HepG2 (cell line): ENCODE measurements around the gene PMVK. TPM values are rescaled to one million over a fixed set of nuclear protein-coding genes. Genes with fewer than 3 reads are reported as not detected.
A peak's percentile ranks its signal among the peaks of the same experiment; 100 is the strongest.

Source experiments
- AGO1 ChIP-seq: fragments of 200-400 bp; formaldehyde crosslinking; IDR thresholded peaks from 2 replicates; pipeline ENCODE4 v1.6.1; 2017; ENCODE audit warnings: mild to moderate bottlenecking, low read depth, low read length, moderate library complexity; ENCODE audit not compliant: poor library complexity, severe bottlenecking
- CBX5 ChIP-seq: sonication (generic); formaldehyde crosslinking; IDR thresholded peaks from 2 replicates; pipeline ENCODE4 v1.4.0; 2020; ENCODE audit warnings: missing genetic modification reagents, borderline replicate concordance
- ERF ChIP-seq: IDR thresholded peaks from 2 replicates; pipeline ENCODE4 v1.6.1; 2018; ENCODE audit warnings: missing biosample characterization, missing genetic modification reagents
- JUNB ChIP-seq: sonication (generic); formaldehyde crosslinking; IDR thresholded peaks from 2 replicates; pipeline ENCODE4 v1.8.0; 2022; ENCODE audit warnings: missing genetic modification reagents, mild to moderate bottlenecking, borderline replicate concordance
- NPAS2 ChIP-seq: sonication (generic); formaldehyde crosslinking; IDR thresholded peaks from 2 replicates; pipeline ENCODE4 v1.8.0; 2022; ENCODE audit warnings: mild to moderate bottlenecking, missing genetic modification reagents, borderline replicate concordance
- PITX1 ChIP-seq: sonication (generic); formaldehyde crosslinking; IDR thresholded peaks from 2 replicates; pipeline ENCODE4 v1.5.1; 2020; ENCODE audit warnings: mild to moderate bottlenecking, missing genetic modification reagents
- SP140L ChIP-seq: sonication (generic); formaldehyde crosslinking; IDR thresholded peaks from 2 replicates; pipeline ENCODE4 v1.4.0; 2020; ENCODE audit warnings: missing genetic modification reagents, borderline replicate concordance
- ZNF235 ChIP-seq: sonication (generic); formaldehyde crosslinking; IDR thresholded peaks from 2 replicates; pipeline ENCODE4 v1.8.1; 2023; ENCODE audit warnings: mild to moderate bottlenecking, missing genetic modification reagents, borderline replicate concordance
- ZNF343 ChIP-seq: sonication (generic); formaldehyde crosslinking; IDR thresholded peaks from 2 replicates; pipeline ENCODE4 v1.4.0; 2020; ENCODE audit warnings: mild to moderate bottlenecking, missing genetic modification reagents
- ZNF432 ChIP-seq: sonication (generic); formaldehyde crosslinking; IDR thresholded peaks from 2 replicates; pipeline ENCODE4 v1.5.0; 2020; ENCODE audit warnings: missing genetic modification reagents, mild to moderate bottlenecking, borderline replicate concordance
- ZNF547 ChIP-seq: sonication (generic); formaldehyde crosslinking; IDR thresholded peaks from 2 replicates; pipeline ENCODE4 v1.5.1; 2020; ENCODE audit warnings: mild to moderate bottlenecking, missing genetic modification reagents
- ZNF749 ChIP-seq: sonication (generic); formaldehyde crosslinking; IDR thresholded peaks from 2 replicates; pipeline ENCODE4 v1.8.0; 2022; ENCODE audit warnings: mild to moderate bottlenecking, missing genetic modification reagents, moderate library complexity, borderline replicate concordance
- ZNF773 ChIP-seq: sonication (generic); formaldehyde crosslinking; IDR thresholded peaks from 2 replicates; pipeline ENCODE4 v1.4.0; 2020; ENCODE audit warnings: missing genetic modification reagents, borderline replicate concordance
- ZNF792 ChIP-seq: IDR thresholded peaks from 2 replicates; pipeline ENCODE4 v1.6.1; 2016
- ZNF850 ChIP-seq: sonication (generic); formaldehyde crosslinking; conservative IDR thresholded peaks from 2 replicates; pipeline ENCODE4 v1.9.0; 2021; ENCODE audit warnings: mild to moderate bottlenecking, missing genetic modification reagents
- polyA plus RNA-seq, 8 experiments: library from polyadenylated mRNA; depleted of rRNA in 3 of 8; stranded (reverse) in 7 of 8; unstranded in 1 of 8; fragments of >200 nt; fragmentation: Illumina TruSeq in 4 of 8; extraction: Trizol in 4 of 8; gene quantifications; 2 replicates each; pipeline versions ENCODE4 v1.2.1 to v1.2.3, GENCODE V29; 2011 to 2016; ENCODE audit warnings: low read depth in 4 of 8, missing spikeins in 1 of 8, mixed read lengths in 1 of 8; ENCODE audit not compliant: insufficient read depth in 1 of 8
- total RNA-seq, 5 experiments: library from RNA; depleted of rRNA; stranded (reverse); fragments of >200 nt; fragmentation: Illumina TruSeq; extraction: Trizol; gene quantifications; 2 replicates each; pipeline ENCODE4 v1.2.3, GENCODE V29; 2016; ENCODE audit warnings: low read depth in 1 of 5
- TF ChIP-seq, protein P1 (sequence below): sonication (generic); formaldehyde crosslinking; IDR thresholded peaks from 2 replicates; pipeline ENCODE4 v1.4.0; 2020; ENCODE audit warnings: missing genetic modification reagents, borderline replicate concordance
- TF ChIP-seq, protein P2 (sequence below): sonication (generic); formaldehyde crosslinking; IDR thresholded peaks from 2 replicates; pipeline ENCODE4 v1.5.0; 2020; ENCODE audit warnings: missing genetic modification reagents
- TF ChIP-seq, protein P3 (sequence below), 2 experiments: sonication (generic) in 1 of 2; formaldehyde crosslinking in 1 of 2; IDR thresholded peaks; 2 replicates each; pipeline versions ENCODE4 v1.4.0 to v1.6.1; 2016 to 2020; ENCODE audit warnings: borderline replicate concordance in 1 of 2, low read depth in 1 of 2, mild to moderate bottlenecking in 1 of 2, missing genetic modification reagents in 1 of 2
- TF ChIP-seq, protein P4 (sequence below): sonication (generic); formaldehyde crosslinking; IDR thresholded peaks from 2 replicates; pipeline ENCODE4 v1.8.0; 2022; ENCODE audit warnings: mild to moderate bottlenecking, missing genetic modification reagents; ENCODE audit not compliant: insufficient replicate concordance

Gene PMVK
- total and polyA plus RNA-seq, 2 of the 13 experiments (the other 11 are each of a cell fraction or from before 2014, with no cell fraction given): 3.9 to 12.6 TPM

DNA sequence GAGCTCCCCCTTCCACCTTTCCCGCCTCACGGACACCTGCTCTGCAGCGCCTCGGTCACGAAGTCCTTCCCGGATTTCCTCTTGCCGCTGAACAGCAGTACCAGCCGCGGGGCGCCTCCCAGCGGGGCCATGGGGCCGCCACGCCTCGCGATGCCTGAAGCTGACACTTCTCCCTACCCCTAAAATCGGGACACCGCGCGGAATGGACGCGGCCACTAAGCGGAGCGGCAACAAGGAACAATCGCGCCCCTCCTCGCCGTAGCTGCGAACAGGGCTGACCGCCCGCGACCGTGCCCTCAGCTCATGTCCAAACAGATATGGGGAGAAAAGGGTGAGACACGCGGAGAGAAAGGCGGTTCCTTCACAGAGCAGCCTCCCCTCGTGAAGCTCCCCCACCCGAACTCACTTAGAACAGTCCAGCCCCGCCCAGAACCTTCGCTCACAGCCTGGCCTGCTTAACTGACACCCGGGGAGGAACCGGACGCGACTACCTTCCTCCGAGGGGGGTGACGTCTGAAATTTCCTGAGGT, at the start of gene PMVK (continued):
- TF ChIP-seq ZNF749 (CRISPR knock-in tag): peak; percentile 99
- TF ChIP-seq, protein P1, sequence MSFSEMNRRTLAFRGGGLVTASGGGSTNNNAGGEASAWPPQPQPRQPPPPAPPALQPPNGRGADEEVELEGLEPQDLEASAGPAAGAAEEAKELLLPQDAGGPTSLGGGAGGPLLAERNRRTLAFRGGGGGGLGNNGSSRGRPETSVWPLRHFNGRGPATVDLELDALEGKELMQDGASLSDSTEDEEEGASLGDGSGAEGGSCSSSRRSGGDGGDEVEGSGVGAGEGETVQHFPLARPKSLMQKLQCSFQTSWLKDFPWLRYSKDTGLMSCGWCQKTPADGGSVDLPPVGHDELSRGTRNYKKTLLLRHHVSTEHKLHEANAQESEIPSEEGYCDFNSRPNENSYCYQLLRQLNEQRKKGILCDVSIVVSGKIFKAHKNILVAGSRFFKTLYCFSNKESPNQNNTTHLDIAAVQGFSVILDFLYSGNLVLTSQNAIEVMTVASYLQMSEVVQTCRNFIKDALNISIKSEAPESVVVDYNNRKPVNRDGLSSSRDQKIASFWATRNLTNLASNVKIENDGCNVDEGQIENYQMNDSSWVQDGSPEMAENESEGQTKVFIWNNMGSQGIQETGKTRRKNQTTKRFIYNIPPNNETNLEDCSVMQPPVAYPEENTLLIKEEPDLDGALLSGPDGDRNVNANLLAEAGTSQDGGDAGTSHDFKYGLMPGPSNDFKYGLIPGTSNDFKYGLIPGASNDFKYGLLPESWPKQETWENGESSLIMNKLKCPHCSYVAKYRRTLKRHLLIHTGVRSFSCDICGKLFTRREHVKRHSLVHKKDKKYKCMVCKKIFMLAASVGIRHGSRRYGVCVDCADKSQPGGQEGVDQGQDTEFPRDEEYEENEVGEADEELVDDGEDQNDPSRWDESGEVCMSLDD: peak; percentile 89; the same call in 1 of the 2 replicates
- TF ChIP-seq ZNF547 (CRISPR knock-in tag): peak; percentile 99
- TF ChIP-seq ZNF792: peak; percentile 99
- TF ChIP-seq, protein P2, sequence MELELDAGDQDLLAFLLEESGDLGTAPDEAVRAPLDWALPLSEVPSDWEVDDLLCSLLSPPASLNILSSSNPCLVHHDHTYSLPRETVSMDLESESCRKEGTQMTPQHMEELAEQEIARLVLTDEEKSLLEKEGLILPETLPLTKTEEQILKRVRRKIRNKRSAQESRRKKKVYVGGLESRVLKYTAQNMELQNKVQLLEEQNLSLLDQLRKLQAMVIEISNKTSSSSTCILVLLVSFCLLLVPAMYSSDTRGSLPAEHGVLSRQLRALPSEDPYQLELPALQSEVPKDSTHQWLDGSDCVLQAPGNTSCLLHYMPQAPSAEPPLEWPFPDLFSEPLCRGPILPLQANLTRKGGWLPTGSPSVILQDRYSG (CRISPR knock-in tag): peak; percentile 90; the same call in 1 of the 2 replicates
- TF ChIP-seq ZNF432 (CRISPR knock-in tag): no peak
- TF ChIP-seq ZNF850 (CRISPR knock-in tag): no peak
- TF ChIP-seq, protein P3, sequence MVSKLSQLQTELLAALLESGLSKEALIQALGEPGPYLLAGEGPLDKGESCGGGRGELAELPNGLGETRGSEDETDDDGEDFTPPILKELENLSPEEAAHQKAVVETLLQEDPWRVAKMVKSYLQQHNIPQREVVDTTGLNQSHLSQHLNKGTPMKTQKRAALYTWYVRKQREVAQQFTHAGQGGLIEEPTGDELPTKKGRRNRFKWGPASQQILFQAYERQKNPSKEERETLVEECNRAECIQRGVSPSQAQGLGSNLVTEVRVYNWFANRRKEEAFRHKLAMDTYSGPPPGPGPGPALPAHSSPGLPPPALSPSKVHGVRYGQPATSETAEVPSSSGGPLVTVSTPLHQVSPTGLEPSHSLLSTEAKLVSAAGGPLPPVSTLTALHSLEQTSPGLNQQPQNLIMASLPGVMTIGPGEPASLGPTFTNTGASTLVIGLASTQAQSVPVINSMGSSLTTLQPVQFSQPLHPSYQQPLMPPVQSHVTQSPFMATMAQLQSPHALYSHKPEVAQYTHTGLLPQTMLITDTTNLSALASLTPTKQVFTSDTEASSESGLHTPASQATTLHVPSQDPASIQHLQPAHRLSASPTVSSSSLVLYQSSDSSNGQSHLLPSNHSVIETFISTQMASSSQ (IDR thresholded peaks at IDR 0.05; ENCODE audit: low read depth): no peak; the same call in 1 of the 2 replicates
- TF ChIP-seq, protein P3 (CRISPR knock-in tag; IDR thresholded peaks at IDR 0.05; ENCODE audit: borderline replicate concordance): peak; percentile 90
- TF ChIP-seq NPAS2 (CRISPR knock-in tag): no peak
- TF ChIP-seq ZNF235: peak; percentile 97
- TF ChIP-seq, protein P4, sequence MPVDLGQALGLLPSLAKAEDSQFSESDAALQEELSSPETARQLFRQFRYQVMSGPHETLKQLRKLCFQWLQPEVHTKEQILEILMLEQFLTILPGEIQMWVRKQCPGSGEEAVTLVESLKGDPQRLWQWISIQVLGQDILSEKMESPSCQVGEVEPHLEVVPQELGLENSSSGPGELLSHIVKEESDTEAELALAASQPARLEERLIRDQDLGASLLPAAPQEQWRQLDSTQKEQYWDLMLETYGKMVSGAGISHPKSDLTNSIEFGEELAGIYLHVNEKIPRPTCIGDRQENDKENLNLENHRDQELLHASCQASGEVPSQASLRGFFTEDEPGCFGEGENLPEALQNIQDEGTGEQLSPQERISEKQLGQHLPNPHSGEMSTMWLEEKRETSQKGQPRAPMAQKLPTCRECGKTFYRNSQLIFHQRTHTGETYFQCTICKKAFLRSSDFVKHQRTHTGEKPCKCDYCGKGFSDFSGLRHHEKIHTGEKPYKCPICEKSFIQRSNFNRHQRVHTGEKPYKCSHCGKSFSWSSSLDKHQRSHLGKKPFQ (CRISPR knock-in tag): peak; percentile 96
- peak; percentile 99 for TF ChIP-seq ZNF343 (CRISPR knock-in tag)
- peak; percentile 94 for TF ChIP-seq PITX1
- peak; percentile 97; the same call in 1 of the 2 replicates for TF ChIP-seq SP140L (CRISPR knock-in tag)
- peak; percentile 37; the same call in 1 of the 2 replicates for TF ChIP-seq ZNF773 (CRISPR knock-in tag)
- peak; percentile 100 for TF ChIP-seq ERF (CRISPR knock-in tag)
- peak; percentile 77; the same call in 1 of the 2 replicates for TF ChIP-seq CBX5
- peak; percentile 95 for TF ChIP-seq JUNB (CRISPR knock-in tag)
- TF ChIP-seq AGO1: no peak
